ENCODE measurements around the gene LRRC23. TPM values are rescaled to one million over a fixed set of nuclear protein-coding genes. Genes with fewer than 3 reads are reported as not detected.

The LRRC23 gene
- polyA plus RNA-seq, 6 donors from 2014 or later: 4.1 to 8.7 (median 7.1) TPM

- Mint-ChIP-seq H3K36me3 (peaks cover 10 to 48% of the 10 kb centered on the region in 2 donors), H3K27ac (peak overlapping the region; percentile 39 to 98 (median 89)), H3K27me3 (no peaks in the 10 kb centered on the region), H3K4me1 (peaks cover 74 to 80% (median 75%) of the 10 kb centered on the region in 3 donors), H3K4me3 (peak overlapping the region; percentile 90 to 99 (median 98)), H3K9me3 (no peaks in the 10 kb centered on the region)
- no peak for ATAC-seq (ENCODE audit: low read depth in 2 of 2)
- DNase-seq: no peak
These were observed 47.0 kb downstream of the LRRC23 start for GRCh38 chr12:6951551-6952120.

GRCh38 chr12:6952121-6952862 is 47.7 kb downstream of the LRRC23 start:
- Mint-ChIP-seq H3K27me3 (no peaks in the 10 kb centered on the region), H3K27ac (peak overlapping the region; percentile 71 to 98 (median 98)), H3K9me3 (no peaks in the 10 kb centered on the region), H3K36me3 (peaks cover 10 to 55% of the 10 kb centered on the region in 2 donors), H3K4me3 (peak overlapping the region; percentile 90 to 99 (median 98)), H3K4me1 (peaks cover 74 to 80% (median 76%) of the 10 kb centered on the region in 3 donors)
- ATAC-seq (ENCODE audit: low read depth in 2 of 2): no peak
- DNase-seq: no peak

- Mint-ChIP-seq H3K36me3 (peaks cover 10 to 56% of the 10 kb centered on the region in 2 donors), H3K27ac (peak overlapping the region; percentile 53 to 98 (median 98)), H3K9me3 (no peaks in the 10 kb centered on the region), H3K4me3 (peak overlapping the region; percentile 90 to 99 (median 98)), H3K27me3 (no peaks in the 10 kb centered on the region), H3K4me1 (peaks cover 70 to 80% (median 73%) of the 10 kb centered on the region in 3 donors)
- DNase-seq (no peak), ATAC-seq (ENCODE audit: low read depth in 2 of 2) (no peak)
These were observed 48.3 kb downstream of the LRRC23 start for GRCh38 chr12:6952863-6953441.

- Mint-ChIP-seq H3K9me3 (no peaks in the 10 kb centered on the region), H3K36me3 (peaks cover 17 to 62% of the 10 kb centered on the region in 2 donors), H3K4me3 (peak overlapping the region; percentile 90 to 99 (median 98)), H3K4me1 (peaks cover 71 to 80% (median 73%) of the 10 kb centered on the region in 3 donors), H3K27ac (peak overlapping the region; percentile 92 to 98 (median 98)), H3K27me3 (no peaks in the 10 kb centered on the region)
- ATAC-seq (ENCODE audit: low read depth in 2 of 2) (peak; percentile 50 to 57), DNase-seq (peak; percentile 83)
These were observed 49.1 kb downstream of the LRRC23 start for GRCh38 chr12:6953442-6954315.

GRCh38 chr12:6954316-6955107 is 49.9 kb downstream of the LRRC23 start:
- DNase-seq (no peak), ATAC-seq (ENCODE audit: low read depth in 2 of 2) (no peak)
- H3K27me3 Mint-ChIP-seq: no peaks in the 10 kb centered on the region
- H3K4me3 Mint-ChIP-seq: peak overlapping the region; percentile 90 to 99 (median 98)
- no peaks in the 10 kb centered on the region for H3K9me3 Mint-ChIP-seq
- H3K27ac Mint-ChIP-seq: peak overlapping the region; percentile 92 to 98 (median 98)
- H3K4me1 Mint-ChIP-seq: peaks cover 71 to 80% (median 73%) of the 10 kb centered on the region in 3 donors
- peaks cover 25 to 71% of the 10 kb centered on the region in 2 donors for H3K36me3 Mint-ChIP-seq

GRCh38 chr12:6955108-6956020 is 50.7 kb downstream of the LRRC23 start:
- Mint-ChIP-seq H3K4me1 (peaks cover 67 to 80% (median 71%) of the 10 kb centered on the region in 3 donors), H3K27me3 (no peaks in the 10 kb centered on the region), H3K9me3 (no peaks in the 10 kb centered on the region), H3K27ac (peak overlapping the region in 5 of 6 donors; percentile 83 to 98 (median 97)), H3K4me3 (peak overlapping the region; percentile 90 to 99 (median 98)), H3K36me3 (peaks cover 26 to 74% of the 10 kb centered on the region in 2 donors)
- DNase-seq (no peak), ATAC-seq (ENCODE audit: low read depth in 2 of 2) (no peak)

GRCh38 chr12:6956021-6956727 is 51.6 kb downstream of the LRRC23 start:
- ATAC-seq (ENCODE audit: low read depth in 2 of 2) (no peak), DNase-seq (no peak)
- no peaks in the 10 kb centered on the region for H3K27me3 Mint-ChIP-seq
- peak overlapping the region in 5 of 6 donors; percentile 90 to 98 (median 93) for H3K27ac Mint-ChIP-seq
- peak overlapping the region; percentile 80 to 99 (median 96) for H3K4me3 Mint-ChIP-seq
- peaks cover 27 to 82% of the 10 kb centered on the region in 2 donors for H3K36me3 Mint-ChIP-seq
- peaks cover 67 to 80% (median 72%) of the 10 kb centered on the region in 3 donors for H3K4me1 Mint-ChIP-seq
- no peaks in the 10 kb centered on the region for H3K9me3 Mint-ChIP-seq

- H3K4me1 Mint-ChIP-seq: peaks cover 78 to 90% (median 83%) of the 10 kb centered on the region in 3 donors
- DNase-seq (no peak), ATAC-seq (ENCODE audit: low read depth in 2 of 2) (no peak)
- peak overlapping the region; percentile 63 to 99 (median 94) for H3K27ac Mint-ChIP-seq
- H3K9me3 Mint-ChIP-seq: no peaks in the 10 kb centered on the region
- peak overlapping the region; percentile 80 to 99 (median 96) for H3K4me3 Mint-ChIP-seq
- H3K27me3 Mint-ChIP-seq: no peaks in the 10 kb centered on the region
- peaks cover 32 to 78% of the 10 kb centered on the region in 2 donors for H3K36me3 Mint-ChIP-seq
These were observed 52.6 kb downstream of the LRRC23 start for GRCh38 chr12:6957151-6957701.

GRCh38 chr12:6957741-6958608 is 53.4 kb downstream of the LRRC23 start:
- DNase-seq (no peak), ATAC-seq (ENCODE audit: low read depth in 2 of 2) (no peak)
- H3K4me1 Mint-ChIP-seq: peaks cover 83 to 98% (median 87%) of the 10 kb centered on the region in 3 donors
- H3K36me3 Mint-ChIP-seq: peaks cover 24 to 71% of the 10 kb centered on the region in 2 donors
- peak overlapping the region; percentile 98 to 100 (median 99) for H3K27ac Mint-ChIP-seq
- peak overlapping the region; percentile 90 to 98 (median 96) for H3K4me3 Mint-ChIP-seq
- H3K27me3 Mint-ChIP-seq: no peaks in the 10 kb centered on the region
- no peaks in the 10 kb centered on the region for H3K9me3 Mint-ChIP-seq

- Mint-ChIP-seq H3K9me3 (no peaks in the 10 kb centered on the region), H3K27me3 (no peaks in the 10 kb centered on the region), H3K27ac (peak overlapping the region; percentile 98 to 100 (median 99)), H3K4me3 (peak overlapping the region; percentile 90 to 98 (median 96)), H3K4me1 (peaks cover 80 to 95% (median 88%) of the 10 kb centered on the region in 3 donors), H3K36me3 (peaks cover 21 to 64% of the 10 kb centered on the region in 2 donors)
- DNase-seq: no peak
- ATAC-seq (ENCODE audit: low read depth in 2 of 2): peak; percentile 1
These were observed 54.0 kb downstream of the LRRC23 start for GRCh38 chr12:6958609-6959057.
